Neuron (in vitro differentiated cells): Measurements from ENCODE around the gene HK1.
A peak's percentile ranks its signal among the peaks of the same experiment; 100 is the strongest.
"Not testable (repeated sequence)": the region's sequence is repeated elsewhere in the genome, so short reads cannot be mapped to it uniquely, and the experiment has no call there.

ENCODE experiments used
- H2AFZ ChIP-seq: one replicate; pipeline ENCODE4 v1.6.1; 2013; ENCODE audit warnings: low read depth, mild to moderate bottlenecking, inconsistent platforms, low read length, moderate library complexity
- H3K27me3 ChIP-seq: one replicate; pipeline ENCODE4 v1.6.1; 2013; ENCODE audit warnings: low read length; ENCODE audit not compliant: insufficient read depth
- H3K36me3 ChIP-seq: one replicate; pipeline ENCODE4 v1.6.1; 2013; ENCODE audit warnings: low read length; ENCODE audit not compliant: insufficient read depth
- H3K4me1 ChIP-seq: one replicate; pipeline ENCODE4 v1.6.1; 2013; ENCODE audit warnings: low read length; ENCODE audit not compliant: insufficient read depth
- H3K4me3 ChIP-seq: 2 replicates; pipeline ENCODE4 v1.5.1; 2013; ENCODE audit warnings: mild to moderate bottlenecking, low read length, moderate library complexity
- H3K9me3 ChIP-seq: one replicate; pipeline ENCODE4 v1.6.1; 2013; ENCODE audit warnings: low read length

The HK1 gene

DNA sequence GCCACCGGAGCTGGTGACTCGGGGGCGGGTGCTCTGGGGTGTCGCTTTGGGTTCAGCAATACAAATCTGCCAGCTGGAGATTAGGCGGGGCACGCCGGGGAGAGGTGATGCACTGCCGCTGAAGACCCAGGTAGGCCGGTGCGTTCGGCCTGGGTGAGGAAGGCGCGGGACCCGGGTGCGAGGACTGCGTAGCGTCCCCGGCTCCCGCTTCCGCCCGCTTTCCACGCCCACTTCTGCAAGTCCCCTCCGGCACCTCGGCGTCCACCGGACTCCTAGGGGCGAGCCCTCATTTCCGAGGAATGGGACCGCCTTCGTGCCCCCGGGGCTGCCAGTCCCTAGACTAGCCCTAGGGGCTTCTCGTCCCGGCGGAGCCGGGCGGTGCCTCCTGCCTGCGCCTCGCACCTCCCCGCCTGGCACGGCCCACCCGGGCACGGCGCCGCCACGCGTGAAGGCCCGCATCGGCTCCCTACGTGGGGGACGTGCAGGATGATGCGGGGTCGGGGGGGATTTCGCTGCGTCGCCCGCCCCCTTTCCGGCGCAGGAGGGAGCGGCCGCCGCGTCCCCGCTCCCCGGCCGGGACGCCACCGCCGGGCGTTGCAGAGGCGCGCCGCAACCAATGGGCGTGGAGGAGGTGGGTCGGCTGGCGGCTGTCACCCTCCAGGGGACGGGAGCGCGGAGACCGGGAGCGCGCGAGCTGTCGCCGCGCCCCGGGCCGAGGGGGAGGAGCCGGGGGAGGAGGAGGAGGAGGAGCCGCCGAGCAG, 40.0 kb downstream of the HK1 start:
- Histone ChIP-seq H3K4me1 (peaks cover 9% of the 10 kb centered on the region), H3K27me3 (peaks cover 25% of the 10 kb centered on the region), H3K36me3 (no peaks in the 10 kb centered on the region), H3K9me3 (no peaks in the 10 kb centered on the region), H2AFZ (peak overlapping the region; percentile 68), H3K4me3 (peak overlapping the region; percentile 84)

DNA sequence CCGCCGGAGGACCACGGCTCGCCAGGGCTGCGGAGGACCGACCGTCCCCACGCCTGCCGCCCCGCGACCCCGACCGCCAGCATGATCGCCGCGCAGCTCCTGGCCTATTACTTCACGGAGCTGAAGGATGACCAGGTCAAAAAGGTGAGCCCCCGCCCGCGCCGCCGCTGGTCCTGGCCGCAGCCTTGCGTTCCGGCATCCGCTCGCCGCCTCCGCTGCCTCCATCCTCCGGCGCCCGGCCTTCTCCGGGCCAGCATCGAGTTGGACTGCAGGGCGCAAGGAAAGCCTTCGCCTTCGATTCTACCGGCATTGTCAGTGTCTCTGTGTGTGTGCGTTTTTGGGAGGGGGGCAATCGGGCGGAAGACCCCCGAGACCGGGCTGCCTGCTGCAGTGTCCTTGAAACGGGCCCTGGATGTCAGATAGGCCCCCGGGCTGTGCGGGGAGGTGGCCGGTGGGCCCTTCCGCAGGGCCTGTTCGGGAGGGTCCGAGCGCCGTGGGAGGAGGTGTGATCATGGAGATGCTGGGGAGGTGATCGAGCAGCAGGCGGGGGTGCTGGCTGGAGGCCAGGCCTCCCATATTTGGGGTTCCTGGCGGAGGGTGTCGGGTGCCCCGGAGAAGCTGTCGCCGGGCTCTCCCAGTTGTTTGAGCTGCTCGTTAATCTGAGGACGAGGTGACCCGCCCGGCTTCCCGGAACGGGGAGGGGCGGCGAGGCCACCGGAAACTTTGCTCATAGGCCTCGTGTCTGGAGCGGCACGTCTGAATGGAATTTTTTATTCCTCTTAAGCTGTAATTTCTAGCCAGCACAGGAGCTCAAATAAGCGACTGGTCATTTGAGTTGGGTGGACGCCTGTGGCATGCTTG, 40.8 kb downstream of the HK1 start:
- Histone ChIP-seq H3K27me3 (peaks cover 25% of the 10 kb centered on the region), H3K4me1 (peaks cover 9% of the 10 kb centered on the region), H3K9me3 (no peaks in the 10 kb centered on the region), H2AFZ (peak overlapping the region; percentile 68), H3K36me3 (no peaks in the 10 kb centered on the region), H3K4me3 (peak overlapping the region; percentile 84)

DNA sequence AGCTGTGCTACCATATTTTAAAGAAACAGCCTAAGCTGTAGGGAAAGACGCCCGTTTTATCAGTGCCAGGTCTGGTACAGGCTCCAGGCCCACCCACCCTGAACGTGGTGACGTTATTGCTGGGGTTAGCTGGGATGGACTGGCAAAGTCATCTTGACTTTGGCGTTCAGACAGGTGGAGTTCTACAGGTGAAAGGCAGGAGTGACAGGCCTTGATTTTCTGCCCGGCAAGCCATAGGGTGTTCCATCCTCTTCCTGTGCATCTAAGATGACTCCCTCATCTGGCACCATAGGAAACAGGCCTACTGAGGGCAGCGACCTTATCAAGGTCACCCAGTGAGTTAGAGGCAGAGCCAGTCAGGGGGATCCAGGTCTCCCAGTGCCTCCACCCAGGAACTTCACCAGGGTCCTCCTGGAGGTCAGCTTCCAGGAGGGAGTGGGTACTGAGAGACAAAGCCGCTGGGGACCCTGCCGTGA, 41.6 kb downstream of the HK1 start:
- Histone ChIP-seq H3K27me3 (peaks cover 24% of the 10 kb centered on the region), H2AFZ (peak overlapping the region; percentile 68), H3K9me3 (no peaks in the 10 kb centered on the region), H3K36me3 (no peaks in the 10 kb centered on the region), H3K4me1 (peaks cover 9% of the 10 kb centered on the region), H3K4me3 (peak overlapping the region; percentile 84)

DNA sequence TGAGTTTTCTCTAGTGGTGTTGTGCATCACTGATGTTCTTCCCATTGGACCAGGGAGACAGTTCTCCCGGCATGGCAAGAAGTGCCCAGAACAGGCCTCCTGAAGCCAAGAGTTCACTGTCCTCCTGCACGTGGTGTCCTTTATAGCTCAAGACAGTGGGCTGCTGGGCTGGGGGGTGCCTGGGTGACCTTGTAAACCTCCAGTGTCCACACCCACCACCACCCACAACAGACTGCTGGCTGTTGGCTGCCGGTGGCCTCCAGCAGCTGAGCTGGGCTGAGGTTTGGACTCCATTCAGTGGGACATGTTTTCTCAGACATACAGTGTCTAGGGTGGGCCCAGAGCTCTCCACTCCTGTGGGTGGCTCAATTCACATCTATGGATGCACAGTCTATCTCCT, 42.2 kb downstream of the HK1 start:
- H3K36me3 ChIP-seq, result no peaks in the 10 kb centered on the region
- peaks cover 19% of the 10 kb centered on the region for H3K27me3 ChIP-seq
- no peak overlapping the region for H3K4me3 ChIP-seq
- H2AFZ ChIP-seq, result no peak overlapping the region
- H3K4me1 ChIP-seq, result peaks cover 9% of the 10 kb centered on the region
- no peaks in the 10 kb centered on the region for H3K9me3 ChIP-seq

DNA sequence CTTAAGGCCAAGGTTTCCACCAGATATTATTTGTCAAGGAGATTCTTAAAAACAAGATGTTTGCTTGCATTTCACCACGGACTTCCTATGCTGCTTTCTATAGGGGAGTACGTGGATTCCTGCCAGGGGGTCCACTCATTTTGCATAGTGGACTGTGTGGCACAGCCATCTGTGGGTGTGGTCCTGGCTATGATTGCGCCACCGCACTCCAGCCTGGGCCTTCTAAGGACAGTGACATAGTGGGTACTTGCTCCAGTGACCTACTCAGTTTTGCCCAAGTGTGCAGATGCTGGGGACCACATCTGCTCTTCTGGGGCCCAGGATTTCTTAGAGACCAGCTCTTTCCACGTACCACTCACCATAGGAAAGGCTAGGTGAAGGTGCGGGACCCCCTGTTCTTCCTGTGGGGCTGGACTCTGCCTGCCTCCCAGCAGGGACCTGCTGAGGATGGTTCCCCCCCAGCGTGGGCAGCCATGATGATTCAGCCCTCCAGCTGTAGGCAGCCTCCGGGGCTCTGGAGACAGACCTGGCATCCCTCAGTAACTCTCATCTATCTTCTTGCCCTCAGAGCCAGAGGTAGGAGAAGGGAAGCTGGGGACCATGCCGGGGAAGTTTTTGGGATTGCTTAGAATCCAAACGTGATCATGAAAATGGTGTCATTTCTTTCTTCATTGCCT, 42.9 kb downstream of the HK1 start:
- no peaks in the 10 kb centered on the region for H3K9me3 ChIP-seq
- no peak overlapping the region for H3K4me3 ChIP-seq
- H2AFZ ChIP-seq, result no peak overlapping the region
- peaks cover 13% of the 10 kb centered on the region for H3K27me3 ChIP-seq
- H3K36me3 ChIP-seq, result no peaks in the 10 kb centered on the region
- H3K4me1 ChIP-seq, result peaks cover 9% of the 10 kb centered on the region

DNA sequence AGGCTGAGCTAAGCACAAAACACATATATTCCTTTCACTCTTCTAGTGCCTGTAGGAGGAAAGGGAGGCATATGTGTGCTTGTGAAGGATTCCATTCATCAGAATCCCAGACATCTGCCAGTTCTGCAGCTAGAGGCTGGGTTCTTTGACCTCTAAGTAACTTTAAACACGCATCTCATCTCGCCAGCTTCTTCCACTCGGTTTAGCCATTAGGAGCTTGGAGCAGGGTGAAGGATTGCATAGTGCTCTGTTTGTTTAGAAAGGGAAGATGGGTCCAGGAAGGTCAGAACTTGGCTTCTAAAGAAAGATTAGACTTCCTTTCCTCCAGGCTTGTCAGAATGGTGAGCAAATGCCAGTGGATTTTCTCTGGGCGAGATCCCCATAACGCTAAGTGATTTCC, 43.6 kb downstream of the HK1 start:
- Histone ChIP-seq H3K36me3 (no peaks in the 10 kb centered on the region), H3K9me3 (no peaks in the 10 kb centered on the region), H3K27me3 (peaks cover 7% of the 10 kb centered on the region), H3K4me3 (no peak overlapping the region), H2AFZ (no peak overlapping the region), H3K4me1 (peaks cover 11% of the 10 kb centered on the region)

DNA sequence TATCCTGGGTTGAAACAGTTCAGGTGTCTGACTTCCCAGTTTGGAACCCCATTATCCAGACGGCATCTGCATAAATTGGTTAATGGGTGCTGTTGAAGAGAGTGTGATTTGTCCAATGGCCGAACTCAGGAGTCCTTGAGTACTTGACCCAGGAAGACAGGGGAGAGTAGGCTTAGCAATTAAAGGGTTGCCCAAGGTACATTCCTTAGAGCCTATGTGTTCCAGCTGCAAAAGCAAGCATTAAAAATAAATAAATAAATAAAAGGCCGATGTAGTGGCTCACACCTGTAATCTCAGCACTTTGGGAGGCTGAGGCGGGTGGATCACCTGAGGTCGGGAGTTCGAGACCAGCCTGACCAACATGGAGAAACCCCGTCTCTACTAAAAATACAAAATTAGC, 44.0 kb downstream of the HK1 start:
- not testable (repeated sequence) for H3K4me3 ChIP-seq, H3K27me3 ChIP-seq, H2AFZ ChIP-seq, H3K36me3 ChIP-seq, H3K9me3 ChIP-seq
- H3K4me1 ChIP-seq, result peaks cover 11% of the 10 kb centered on the region

DNA sequence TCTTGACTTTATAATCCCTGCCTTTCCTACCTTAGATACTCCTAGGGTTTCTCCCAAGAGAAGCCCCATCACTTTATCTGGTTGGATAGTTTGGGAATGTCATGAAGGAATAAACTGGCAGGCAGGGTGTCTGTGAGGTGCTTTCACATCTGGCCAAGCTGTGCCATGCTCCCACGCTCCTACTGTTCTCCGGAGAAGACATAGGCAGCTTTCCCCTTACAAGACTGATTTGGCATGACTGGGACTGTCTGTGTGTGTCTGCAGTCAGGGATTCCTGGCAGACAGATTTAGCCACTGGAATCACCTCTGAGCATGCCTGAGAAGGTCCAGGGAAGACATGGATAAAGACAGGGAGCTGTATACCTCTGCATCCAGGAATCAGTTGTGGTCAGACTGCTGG, 45.3 kb downstream of the HK1 start:
- Histone ChIP-seq H3K4me3 (no peak overlapping the region), H3K27me3 (no peaks in the 10 kb centered on the region), H3K9me3 (no peaks in the 10 kb centered on the region), H3K36me3 (no peaks in the 10 kb centered on the region), H2AFZ (no peak overlapping the region), H3K4me1 (peaks cover 11% of the 10 kb centered on the region)

DNA sequence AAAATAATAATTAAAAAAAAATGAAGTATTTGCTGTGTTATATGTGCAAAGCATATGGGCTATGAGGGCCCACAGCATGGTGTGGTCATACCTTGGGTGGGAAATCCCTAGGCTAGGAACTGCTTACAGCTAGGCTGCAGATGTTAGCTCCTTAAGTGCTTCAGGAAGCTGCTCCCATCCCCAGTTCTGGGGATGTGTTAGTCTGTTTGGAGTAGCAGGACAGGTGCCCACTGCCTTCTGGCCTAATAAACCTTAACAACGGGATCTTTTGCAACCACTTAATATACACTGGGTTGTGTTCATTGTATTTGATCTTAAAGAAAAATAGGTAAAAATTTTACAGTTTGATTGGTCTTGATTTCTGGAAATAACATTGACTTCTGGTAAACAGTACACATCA, 46.3 kb downstream of the HK1 start:
- H3K4me1 ChIP-seq, result peaks cover 10% of the 10 kb centered on the region
- H3K36me3 ChIP-seq, result no peaks in the 10 kb centered on the region
- no peaks in the 10 kb centered on the region for H3K27me3 ChIP-seq
- H3K9me3 ChIP-seq, result no peaks in the 10 kb centered on the region
- H2AFZ ChIP-seq, result no peak overlapping the region
- no peak overlapping the region for H3K4me3 ChIP-seq

DNA sequence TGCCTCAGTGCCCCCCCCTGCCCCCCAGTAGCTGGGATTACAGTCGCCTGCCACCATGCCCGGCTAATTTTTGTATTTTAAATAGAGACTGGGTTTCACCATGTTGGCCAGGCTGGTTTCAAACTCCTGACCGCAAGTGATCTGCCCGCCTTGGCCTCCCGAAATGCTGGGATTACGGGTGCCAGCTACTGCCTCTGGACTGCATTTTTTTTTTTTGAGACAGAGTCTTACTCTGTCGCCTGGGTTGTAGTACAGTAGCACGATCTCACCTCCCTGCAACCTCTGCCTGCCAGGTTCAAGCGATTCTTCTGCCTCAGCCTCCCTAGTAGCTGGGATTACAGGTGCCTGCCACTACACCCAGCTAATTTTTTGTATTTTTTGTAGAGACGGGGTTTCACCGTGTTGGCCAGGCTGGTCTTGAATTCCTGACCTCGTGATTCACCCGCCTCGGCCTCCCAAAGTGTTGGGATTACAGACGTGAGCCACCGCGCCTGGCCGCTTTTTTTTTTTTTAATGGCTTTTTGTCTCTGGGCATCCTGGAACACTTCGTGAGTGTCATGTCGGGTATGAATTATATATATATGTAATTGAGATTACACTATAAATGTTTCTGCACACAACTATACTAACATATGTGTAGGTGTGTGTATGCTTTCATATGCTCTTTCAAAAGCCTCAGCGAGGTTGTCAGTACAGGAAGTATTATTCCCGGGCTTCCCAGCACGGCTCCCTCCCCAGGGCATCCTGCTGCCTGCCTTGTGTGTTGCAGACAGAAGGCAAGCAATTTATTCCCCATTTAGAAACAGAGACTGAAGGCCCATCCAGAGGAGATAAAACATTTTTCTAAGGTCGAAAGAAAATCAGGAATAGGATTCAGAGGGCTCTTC, 47.6 kb downstream of the HK1 start:
- not testable (repeated sequence) for H3K4me3 ChIP-seq, H3K36me3 ChIP-seq, H3K9me3 ChIP-seq, H2AFZ ChIP-seq, H3K27me3 ChIP-seq, H3K4me1 ChIP-seq

DNA sequence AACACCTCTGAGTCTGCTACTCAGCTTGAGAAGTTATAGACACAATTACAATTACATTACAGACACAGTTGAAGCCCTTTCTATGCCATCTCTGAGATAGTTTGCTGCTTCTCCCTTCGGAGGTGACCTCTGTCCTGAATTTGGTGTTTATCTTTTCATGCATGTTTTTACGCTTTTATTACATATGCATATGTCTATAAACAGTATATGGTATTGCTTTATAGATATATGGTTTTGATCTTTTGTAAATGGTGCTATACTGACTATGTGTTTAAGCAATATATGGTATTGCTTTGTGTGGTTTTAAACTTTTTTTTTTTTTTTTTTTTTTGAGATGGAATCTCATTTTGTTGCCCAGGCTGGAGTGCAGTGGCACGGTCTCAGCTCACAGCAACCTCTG, 48.4 kb downstream of the HK1 start:
- H3K4me1 ChIP-seq, result peaks cover 3% of the 10 kb centered on the region
- H3K36me3 ChIP-seq, result no peaks in the 10 kb centered on the region
- H3K9me3 ChIP-seq, result no peaks in the 10 kb centered on the region
- H2AFZ ChIP-seq, result no peak overlapping the region
- H3K4me3 ChIP-seq, result no peak overlapping the region
- no peaks in the 10 kb centered on the region for H3K27me3 ChIP-seq

DNA sequence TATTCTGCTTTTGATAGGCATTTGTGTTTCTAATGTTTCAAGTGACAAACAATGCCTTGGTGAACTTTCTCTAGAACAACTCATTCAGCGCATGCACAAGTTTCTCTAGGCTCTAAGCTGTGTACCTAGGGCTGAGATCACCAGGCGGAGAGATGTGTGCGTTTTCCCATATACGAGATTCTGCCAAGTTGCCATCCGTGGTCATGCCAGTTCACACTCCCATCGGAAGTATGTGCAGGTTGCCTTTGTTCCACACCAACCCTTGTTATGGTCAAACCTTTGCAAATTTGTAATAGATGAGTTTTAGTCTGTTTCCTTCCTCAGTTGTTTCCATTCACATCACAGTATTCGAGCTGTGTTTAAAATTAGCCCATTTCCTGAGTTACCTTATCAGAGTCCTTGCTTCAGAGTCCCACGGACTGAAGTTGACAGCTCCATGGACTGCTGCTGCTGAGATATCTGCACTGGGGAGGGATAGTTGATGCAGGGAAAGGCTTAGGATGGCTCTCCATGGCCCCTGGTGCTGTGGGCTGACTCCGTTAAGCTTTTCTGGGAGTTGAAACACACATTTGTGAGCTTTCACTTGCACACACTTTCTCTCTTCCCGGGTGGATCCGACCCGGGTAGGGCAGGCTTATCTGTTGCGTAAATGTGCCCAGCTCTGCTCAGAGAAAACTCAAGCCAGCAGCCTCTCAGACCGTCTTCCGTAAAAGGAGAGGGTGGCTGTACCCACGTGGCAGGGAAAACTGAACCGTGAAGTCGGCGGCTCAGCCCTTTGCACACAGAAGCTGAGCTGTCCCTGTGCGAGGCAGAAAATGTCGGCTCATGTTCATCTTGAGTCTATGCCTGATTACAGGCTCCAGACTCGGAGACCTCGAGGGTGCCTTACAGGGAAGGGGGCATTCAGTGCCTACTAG, 49.4 kb downstream of the HK1 start:
- H3K36me3 ChIP-seq, result no peaks in the 10 kb centered on the region
- H2AFZ ChIP-seq, result no peak overlapping the region
- no peaks in the 10 kb centered on the region for H3K27me3 ChIP-seq
- no peak overlapping the region for H3K4me3 ChIP-seq
- peaks cover 3% of the 10 kb centered on the region for H3K4me1 ChIP-seq
- H3K9me3 ChIP-seq, result no peaks in the 10 kb centered on the region
